NCI-H2029 treated with DMSO at 0.1 percent for 48 hours (cell line): ENCODE data around the gene TMC7.
"Not testable (repeated sequence)": the region's sequence is repeated elsewhere in the genome, so short reads cannot be mapped to it uniquely, and the experiment has no call there.

ENCODE experiments used
- DNase-seq: peaks from one replicate; lab custom pipeline; 2025; lab: John Stamatoyannopoulos, UW

Gene TMC7

GRCh38 chr16:18979936-18980335 is 3.8 kb upstream of the TMC7 start:
- DNase-seq, result peak; percentile 73

GRCh38 chr16:18984435-18985005 is 786 bp downstream of the TMC7 start:
- no peak for DNase-seq

GRCh38 chr16:18985256-18985655 is 1.5 kb downstream of the TMC7 start:
- not testable (repeated sequence) for DNase-seq

- DNase-seq, result not testable (repeated sequence)
These were observed 8.0 kb downstream of the TMC7 start for GRCh38 chr16:18991731-18992130.

- not testable (repeated sequence) for DNase-seq
These were observed 9.8 kb downstream of the TMC7 start for GRCh38 chr16:18993531-18993930.

GRCh38 chr16:18994181-18994580 is 10.4 kb downstream of the TMC7 start:
- not testable (repeated sequence) for DNase-seq

GRCh38 chr16:18995406-18995805 is 11.7 kb downstream of the TMC7 start:
- not testable (repeated sequence) for DNase-seq

- DNase-seq, result not testable (repeated sequence)
These were observed 12.8 kb downstream of the TMC7 start for GRCh38 chr16:18996536-18996935.

GRCh38 chr16:18997001-18997400 is 13.3 kb downstream of the TMC7 start:
- DNase-seq, result not testable (repeated sequence)

- no peak for DNase-seq
These were observed 15.3 kb downstream of the TMC7 start for GRCh38 chr16:18999045-18999393.

- DNase-seq, result peak; percentile 49
These were observed 18.1 kb downstream of the TMC7 start for GRCh38 chr16:19001788-19002187.

- no peak for DNase-seq
These were observed 20.2 kb downstream of the TMC7 start for GRCh38 chr16:19003935-19004334.

- DNase-seq, result no peak
These were observed 22.1 kb downstream of the TMC7 start for GRCh38 chr16:19005561-19006445.

GRCh38 chr16:19006446-19007315 is 22.9 kb downstream of the TMC7 start:
- DNase-seq, result no peak

GRCh38 chr16:19008245-19009169 is 24.8 kb downstream of the TMC7 start:
- no peak for DNase-seq

GRCh38 chr16:19011169-19011731 is 27.5 kb downstream of the TMC7 start:
- no peak for DNase-seq

GRCh38 chr16:19014461-19014860 is 30.7 kb downstream of the TMC7 start:
- DNase-seq, result no peak

GRCh38 chr16:19017179-19017578 is 33.4 kb downstream of the TMC7 start:
- no peak for DNase-seq

- DNase-seq, result no peak
These were observed 37.0 kb downstream of the TMC7 start for GRCh38 chr16:19020689-19021088.

GRCh38 chr16:19021747-19022146 is 38.0 kb downstream of the TMC7 start:
- DNase-seq, result no peak

GRCh38 chr16:19027416-19027815 is 43.7 kb downstream of the TMC7 start:
- DNase-seq, result no peak
